KMS-11 (cell line): ENCODE data around the gene CAND1.

Experiments used
- H2AFZ ChIP-seq: fragments of 200-600 bp; sonication (generic); 2 replicates; pipeline ENCODE4 v1.6.1; 2016; ENCODE audit warnings: antibody characterized with exemption, mixed run types, low read depth
- H3K27ac ChIP-seq: fragments of 200-600 bp; sonication (generic); 2 replicates; pipeline ENCODE4 v1.6.1; 2016; ENCODE audit warnings: mild to moderate bottlenecking, mixed run types
- H3K27me3 ChIP-seq: fragments of 200-600 bp; sonication (generic); 2 replicates; pipeline ENCODE4 v1.6.1; 2017; ENCODE audit warnings: mild to moderate bottlenecking, low read depth, mixed run types, moderate library complexity; ENCODE audit not compliant: insufficient read depth
- H3K36me3 ChIP-seq: fragments of 200-600 bp; sonication (generic); 2 replicates; pipeline ENCODE4 v1.6.1; 2017; ENCODE audit warnings: mild to moderate bottlenecking, mixed run types; ENCODE audit not compliant: insufficient read depth
- H3K4me1 ChIP-seq: fragments of 200-600 bp; sonication (generic); 2 replicates; pipeline ENCODE4 v1.6.1; 2016; ENCODE audit warnings: mild to moderate bottlenecking, low read depth, mixed run types; ENCODE audit not compliant: poor library complexity, severe bottlenecking
- H3K4me2 ChIP-seq: fragments of 200-600 bp; sonication (generic); 2 replicates; pipeline ENCODE4 v1.7.0; 2016; ENCODE audit warnings: mild to moderate bottlenecking, mixed run types
- H3K4me3 ChIP-seq: fragments of 200-600 bp; sonication (generic); IDR thresholded peaks from 2 replicates; pipeline ENCODE4 v1.6.1; 2017; ENCODE audit warnings: low read depth, low read length, mixed read lengths; ENCODE audit not compliant: insufficient read depth
- H3K79me2 ChIP-seq: fragments of 200-600 bp; sonication (generic); 2 replicates; pipeline ENCODE4 v1.6.1; 2016; ENCODE audit warnings: low read depth, mixed run types; ENCODE audit not compliant: insufficient read depth
- H3K9ac ChIP-seq: fragments of 200-600 bp; sonication (generic); 2 replicates; pipeline ENCODE4 v1.6.1; 2016; ENCODE audit warnings: mild to moderate bottlenecking, mixed run types
- H4K20me1 ChIP-seq: fragments of 200-600 bp; sonication (generic); 2 replicates; pipeline ENCODE4 v1.6.1; 2016; ENCODE audit warnings: mild to moderate bottlenecking, mixed run types; ENCODE audit not compliant: insufficient read depth
- TF ChIP-seq, protein P1 (sequence below): fragments of 200-600 bp; sonication (generic); conservative IDR thresholded peaks from 2 replicates; pipeline ENCODE4 v1.6.1; 2017; ENCODE audit warnings: low read depth, mild to moderate bottlenecking, antibody characterized with exemption, low read length, moderate library complexity, mixed read lengths

The CAND1 gene

DNA sequence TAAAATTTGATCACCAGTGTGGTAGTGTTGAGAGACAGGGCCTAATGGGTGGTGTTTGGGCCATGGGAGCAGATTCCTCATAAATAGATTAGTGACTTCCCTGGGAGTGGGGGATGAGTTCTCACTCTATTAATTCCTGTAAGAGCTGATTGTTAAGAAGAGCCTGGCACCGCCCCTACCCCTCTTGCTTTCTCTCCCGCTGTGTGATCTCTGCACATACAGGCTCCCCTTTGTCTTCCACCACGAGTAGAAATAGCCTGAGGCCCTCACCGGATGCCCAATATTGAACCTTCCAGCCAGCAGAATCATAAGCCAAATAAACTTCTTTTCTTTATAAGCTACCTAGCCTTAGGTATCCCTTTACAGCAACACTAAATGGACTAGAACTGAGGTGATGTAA, 31.9 kb upstream of the CAND1 start:
- no peaks in the 10 kb centered on the region for H3K79me2 ChIP-seq
- TF ChIP-seq, protein P1, sequence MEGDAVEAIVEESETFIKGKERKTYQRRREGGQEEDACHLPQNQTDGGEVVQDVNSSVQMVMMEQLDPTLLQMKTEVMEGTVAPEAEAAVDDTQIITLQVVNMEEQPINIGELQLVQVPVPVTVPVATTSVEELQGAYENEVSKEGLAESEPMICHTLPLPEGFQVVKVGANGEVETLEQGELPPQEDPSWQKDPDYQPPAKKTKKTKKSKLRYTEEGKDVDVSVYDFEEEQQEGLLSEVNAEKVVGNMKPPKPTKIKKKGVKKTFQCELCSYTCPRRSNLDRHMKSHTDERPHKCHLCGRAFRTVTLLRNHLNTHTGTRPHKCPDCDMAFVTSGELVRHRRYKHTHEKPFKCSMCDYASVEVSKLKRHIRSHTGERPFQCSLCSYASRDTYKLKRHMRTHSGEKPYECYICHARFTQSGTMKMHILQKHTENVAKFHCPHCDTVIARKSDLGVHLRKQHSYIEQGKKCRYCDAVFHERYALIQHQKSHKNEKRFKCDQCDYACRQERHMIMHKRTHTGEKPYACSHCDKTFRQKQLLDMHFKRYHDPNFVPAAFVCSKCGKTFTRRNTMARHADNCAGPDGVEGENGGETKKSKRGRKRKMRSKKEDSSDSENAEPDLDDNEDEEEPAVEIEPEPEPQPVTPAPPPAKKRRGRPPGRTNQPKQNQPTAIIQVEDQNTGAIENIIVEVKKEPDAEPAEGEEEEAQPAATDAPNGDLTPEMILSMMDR = no peak
- H3K4me2 ChIP-seq = no peak overlapping the region
- H4K20me1 ChIP-seq = no peaks in the 10 kb centered on the region
- no peaks in the 10 kb centered on the region for H3K27me3 ChIP-seq
- H3K36me3 ChIP-seq = no peaks in the 10 kb centered on the region
- H2AFZ ChIP-seq = no peak overlapping the region
- no peaks in the 10 kb centered on the region for H3K4me1 ChIP-seq
- no peak overlapping the region for H3K9ac ChIP-seq
- no peak overlapping the region for H3K27ac ChIP-seq
- no peak overlapping the region for H3K4me3 ChIP-seq

DNA sequence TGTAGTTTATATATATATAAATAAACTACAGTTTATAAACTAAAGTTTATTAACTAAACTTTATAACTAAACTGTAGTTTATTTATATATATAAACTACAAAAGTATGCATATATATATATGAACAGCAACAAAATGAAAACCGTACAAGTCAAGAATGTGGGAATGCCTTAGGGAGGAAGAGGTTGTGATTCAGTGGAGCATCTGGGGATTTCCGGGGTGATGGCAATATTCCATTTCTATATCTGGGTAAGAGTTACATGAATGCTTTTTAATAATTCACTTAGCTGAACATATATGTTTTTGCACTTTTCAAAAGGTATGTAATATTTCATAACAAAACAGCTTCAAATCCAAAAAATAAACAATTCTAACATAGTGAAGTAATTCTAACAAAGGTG, 30.1 kb upstream of the CAND1 start:
- H3K9ac ChIP-seq = no peak overlapping the region
- no peaks in the 10 kb centered on the region for H4K20me1 ChIP-seq
- no peak overlapping the region for H3K27ac ChIP-seq
- no peaks in the 10 kb centered on the region for H3K27me3 ChIP-seq
- H3K4me3 ChIP-seq = no peak overlapping the region
- no peak overlapping the region for H3K4me2 ChIP-seq
- H2AFZ ChIP-seq = no peak overlapping the region
- no peaks in the 10 kb centered on the region for H3K4me1 ChIP-seq
- H3K36me3 ChIP-seq = no peaks in the 10 kb centered on the region
- H3K79me2 ChIP-seq = no peaks in the 10 kb centered on the region
- TF ChIP-seq, protein P1 = no peak

DNA sequence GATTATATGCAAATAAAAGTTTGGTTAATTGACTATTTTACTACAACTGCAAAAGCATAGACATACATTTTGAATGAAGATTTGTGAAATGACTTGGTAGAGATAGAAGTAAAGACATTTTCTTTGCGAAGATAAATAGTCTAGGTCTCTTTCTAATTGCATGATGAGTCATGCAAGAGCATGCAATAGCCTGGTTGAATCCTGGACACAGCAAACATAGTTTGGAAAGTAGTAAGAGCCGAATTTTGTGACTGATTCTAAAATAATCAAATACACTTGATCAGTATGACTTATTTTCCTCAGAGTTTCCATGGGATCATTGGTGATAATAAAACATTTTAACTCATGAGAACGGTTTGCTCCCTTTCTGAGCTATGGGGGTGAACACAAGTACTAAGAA, 27.7 kb upstream of the CAND1 start:
- Histone ChIP-seq H3K36me3 (no peaks in the 10 kb centered on the region), H3K27ac (no peak overlapping the region), H3K4me3 (no peak overlapping the region), H3K4me2 (no peak overlapping the region), H3K4me1 (no peaks in the 10 kb centered on the region), H4K20me1 (no peaks in the 10 kb centered on the region), H3K27me3 (no peaks in the 10 kb centered on the region), H3K79me2 (no peaks in the 10 kb centered on the region), H2AFZ (no peak overlapping the region), H3K9ac (no peak overlapping the region)
- TF ChIP-seq, protein P1 = no peak

DNA sequence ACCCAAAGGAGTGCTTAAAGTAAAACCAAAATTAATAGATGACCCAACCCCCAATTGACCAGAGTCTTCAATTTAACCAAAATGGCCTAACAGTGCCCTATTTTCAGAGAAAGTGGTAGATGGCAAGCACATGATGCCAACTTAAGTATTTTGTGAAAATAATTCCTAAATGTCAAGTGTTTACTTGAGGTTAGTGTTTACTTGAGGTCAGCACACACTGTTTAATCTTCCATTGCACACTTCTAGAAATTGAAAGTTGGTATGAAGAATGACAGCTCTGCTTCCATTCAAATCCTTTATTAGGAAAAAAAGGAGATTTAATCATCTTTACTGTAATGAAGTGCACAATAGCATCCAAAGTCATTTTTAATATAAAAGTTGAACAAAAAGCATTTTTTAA, 25.9 kb upstream of the CAND1 start:
- Histone ChIP-seq H3K4me2 (no peak overlapping the region), H3K36me3 (no peaks in the 10 kb centered on the region), H3K4me3 (no peak overlapping the region), H3K27ac (no peak overlapping the region), H4K20me1 (no peaks in the 10 kb centered on the region), H3K27me3 (no peaks in the 10 kb centered on the region), H3K9ac (no peak overlapping the region), H3K4me1 (no peaks in the 10 kb centered on the region), H2AFZ (no peak overlapping the region), H3K79me2 (no peaks in the 10 kb centered on the region)
- TF ChIP-seq, protein P1 = no peak

DNA sequence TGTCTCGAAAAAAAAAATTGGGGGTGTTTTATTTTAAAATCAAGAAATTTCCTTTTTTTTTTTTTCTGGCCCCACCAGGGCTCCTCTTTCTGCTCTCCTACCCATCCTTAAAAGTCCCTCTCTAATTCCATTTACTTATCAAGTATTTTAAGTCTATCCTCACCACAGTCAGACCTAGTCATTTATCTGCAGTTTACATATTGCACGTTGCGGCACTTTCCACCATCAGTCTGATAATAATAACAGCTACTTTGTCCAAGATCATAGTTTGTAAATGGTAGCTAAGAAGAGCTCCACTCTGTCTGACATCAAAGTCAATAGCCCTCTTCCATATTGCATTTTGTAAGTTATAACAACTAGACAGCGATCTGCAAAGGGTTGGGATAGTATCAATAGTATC, 23.6 kb upstream of the CAND1 start:
- Histone ChIP-seq H3K4me2 (no peak overlapping the region), H3K27ac (no peak overlapping the region), H2AFZ (no peak overlapping the region), H3K4me3 (no peak overlapping the region), H3K79me2 (no peaks in the 10 kb centered on the region), H3K4me1 (no peaks in the 10 kb centered on the region), H4K20me1 (no peaks in the 10 kb centered on the region), H3K9ac (no peak overlapping the region), H3K36me3 (no peaks in the 10 kb centered on the region), H3K27me3 (no peaks in the 10 kb centered on the region)
- TF ChIP-seq, protein P1 = no peak
